Esophagus squamous epithelium (tissue), 5 donors: ENCODE data around the gene TIMP2. TPM values are rescaled to one million over a fixed set of nuclear protein-coding genes. Genes with fewer than 3 reads are reported as not detected.

Experiments
- DNase-seq: peaks from one replicate; lab custom pipeline; 2025; lab: John Stamatoyannopoulos, UW
- H3K27ac ChIP-seq, 4 donors: fragments of 200-600 bp; sonication (generic); one replicate each; pipeline ENCODE4 v1.5.1; 2016 to 2019; ENCODE audit warnings: mild to moderate bottlenecking in 1 of 4
- H3K27me3 ChIP-seq, 4 donors: fragments of 200-600 bp; sonication (generic); 1 replicate in 3 of 4; 2 replicates in 1 of 4; pipeline versions ENCODE4 v1.5.1 to v1.6.0; 2017 to 2021; ENCODE audit warnings: antibody characterized with exemption in 1 of 4
- H3K36me3 ChIP-seq, 3 donors: fragments of 200-600 bp; sonication (generic); one replicate each; pipeline ENCODE4 v1.5.1; 2016 to 2019
- H3K4me1 ChIP-seq, 3 donors: fragments of 200-600 bp; sonication (generic); one replicate each; pipeline ENCODE4 v1.5.1; 2017 to 2019
- H3K4me3 ChIP-seq, 4 donors: fragments of 200-600 bp; sonication (generic); 1 replicate in 3 of 4; 2 replicates in 1 of 4; pipeline ENCODE4 v1.5.1; 2016 to 2019; ENCODE audit warnings: mild to moderate bottlenecking in 2 of 4, moderate library complexity in 1 of 4
- H3K9me3 ChIP-seq, 3 donors: fragments of 200-600 bp; sonication (generic); one replicate each; pipeline ENCODE4 v1.5.1; 2016 to 2019
- CTCF ChIP-seq, 6 experiments: fragments of 450-650 bp in 4 of 6; fragments of 200-600 bp in 2 of 6; sonication (generic) in 2 of 6; IDR thresholded peaks; one replicate each; pipeline ENCODE4 v1.5.1; 2016 to 2019; ENCODE audit warnings: antibody characterized with exemption in 6 of 6, mild to moderate bottlenecking in 4 of 6, moderate library complexity in 4 of 6
- POLR2A ChIP-seq, 4 donors: fragments of 450-650 bp; IDR thresholded peaks; one replicate each; pipeline ENCODE4 v1.6.1; 2017; ENCODE audit warnings: antibody characterized with exemption in 4 of 4, mild to moderate bottlenecking in 4 of 4, moderate library complexity in 3 of 4
- WGBS, 2 donors: methylation state at CpG; one replicate each; pipeline ENCODE4 v1.1.5; 2018; 5-methylcytosine and 5-hydroxymethylcytosine counted together
- intact Hi-C: fragments of 100-400 bp; cut with DNase I; formaldehyde crosslinking; loops from one replicate; pipeline ENCODE4 v1.15.0; 2022
- total RNA-seq, 4 donors: library from RNA; depleted of rRNA; stranded (reverse); fragments of >200 nt; gene quantifications; one replicate each; pipeline ENCODE4 v1.1.0, GENCODE V29; 2016
- donor health status: DM: yes; HTN: yes; CAD: no.

Gene TIMP2
- total RNA-seq: 100 to 1,000 TPM in 1 of 4 donors, 10 to 100 TPM in 2, 1 to 10 TPM in 1; 6.1 to 154 (median 28.2) TPM

GRCh38 chr17:78925234-78925633 lies at the start of gene TIMP2:
TIMP2 (minus strand) TSS chr17:78925387; CDS start chr17:78925088, 299 bp downstream.
- WGBS, 2 donors: no CpG with 5 or more reads among the region's 52 CpGs
- H3K9me3 ChIP-seq: no peaks in the 10 kb centered on the region
- no peak for DNase-seq
- peak within 1 kb of the TSS; percentile 85 to 97 (median 94) for H3K27ac ChIP-seq
- TF ChIP-seq CTCF (IDR thresholded peaks at IDR 0.05) (peak in 1 of 6 experiments; percentile 17), POLR2A (IDR thresholded peaks at IDR 0.05) (peak in 2 of 4 donors; percentile 46 to 48)
- H3K27me3 ChIP-seq: peaks cover 0 to 55% (median 0%) of the 10 kb centered on the region in 4 donors
- intact Hi-C loops: no loop called here
- peak within 1 kb of the TSS; percentile 46 to 78 (median 68) for H3K4me3 ChIP-seq
- peaks cover 35 to 76% (median 36%) of the 10 kb centered on the region in 3 donors for H3K4me1 ChIP-seq
- no peaks in the 10 kb centered on the region for H3K36me3 ChIP-seq

- peak overlapping the region; percentile 83 to 92 (median 91) for H3K27ac ChIP-seq
- H3K27me3 ChIP-seq: no peaks in the 10 kb centered on the region
- H3K36me3 ChIP-seq: peaks cover 0 to 27% (median 0%) of the 10 kb centered on the region in 3 donors
- intact Hi-C loops: loop anchor here (5.0 kb wide), 1 partner anchor 107 kb away; no protein-coding TSS in a partner anchor
- TF ChIP-seq POLR2A (IDR thresholded peaks at IDR 0.05): no peak
- no peak for TF ChIP-seq CTCF (IDR thresholded peaks at IDR 0.05)
- H3K4me1 ChIP-seq: peaks cover 46 to 86% (median 59%) of the 10 kb centered on the region in 3 donors
- 75 to 78% methylated on average over 7 to 15 of the region's 23 CpGs for WGBS, 2 donors
- H3K9me3 ChIP-seq: no peaks in the 10 kb centered on the region
- DNase-seq: no peak
- no peak overlapping the region for H3K4me3 ChIP-seq
These were observed 48.8 kb upstream of the TIMP2 start for GRCh38 chr17:78973792-78974520.

DNA sequence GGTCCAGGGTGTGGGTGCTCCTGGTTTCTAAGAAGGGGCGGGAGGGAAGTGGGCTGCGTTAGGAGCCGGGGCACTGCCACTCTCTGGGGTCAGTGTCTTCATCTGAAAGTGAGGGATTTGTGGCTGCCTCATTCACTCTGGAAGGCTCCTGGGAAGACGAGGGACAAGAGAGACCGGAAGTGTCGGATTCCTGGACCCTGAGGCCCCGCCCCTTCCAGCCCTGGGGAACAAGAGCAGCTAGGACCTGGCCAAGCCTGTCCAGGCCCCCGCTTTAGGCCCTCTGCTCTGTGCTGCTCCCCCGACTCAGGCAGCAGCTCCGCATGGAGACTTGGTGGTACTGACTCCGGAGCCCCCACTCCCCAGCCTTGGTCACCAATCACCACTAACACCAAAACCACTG lies 48.0 kb upstream of the TIMP2 start:
- no peak overlapping the region for H3K4me3 ChIP-seq
- peaks cover 41 to 78% (median 51%) of the 10 kb centered on the region in 3 donors for H3K4me1 ChIP-seq
- TF ChIP-seq POLR2A (IDR thresholded peaks at IDR 0.05) (no peak), CTCF (IDR thresholded peaks at IDR 0.05) (no peak)
- no peak for DNase-seq
- 87% methylated on average over 3 of the region's 11 CpGs; no CpG with 5 or more reads in 1 of the 2 donors for WGBS, 2 donors
- intact Hi-C loops: loop anchor here (5.0 kb wide), 1 partner anchor 106 kb away; no protein-coding TSS in a partner anchor
- H3K27me3 ChIP-seq: no peaks in the 10 kb centered on the region
- H3K9me3 ChIP-seq: no peaks in the 10 kb centered on the region
- peaks cover 0 to 34% (median 0%) of the 10 kb centered on the region in 3 donors for H3K36me3 ChIP-seq
- peak overlapping the region in 2 of 4 donors; percentile 5 to 21 for H3K27ac ChIP-seq

- DNase-seq: no peak
- Histone ChIP-seq H3K36me3 (peaks cover 0 to 40% (median 0%) of the 10 kb centered on the region in 3 donors), H3K9me3 (no peaks in the 10 kb centered on the region), H3K27me3 (no peaks in the 10 kb centered on the region), H3K27ac (no peak overlapping the region), H3K4me3 (no peak overlapping the region), H3K4me1 (peaks cover 38 to 72% (median 45%) of the 10 kb centered on the region in 3 donors)
- no peak for TF ChIP-seq POLR2A (IDR thresholded peaks at IDR 0.05)
- TF ChIP-seq CTCF (IDR thresholded peaks at IDR 0.05): no peak
- 83 to 91% methylated on average over 6 to 11 of the region's 15 CpGs for WGBS, 2 donors
- intact Hi-C loops: loop anchor here (5.0 kb wide), 1 partner anchor 105 kb away; no protein-coding TSS in a partner anchor
These were observed 47.4 kb upstream of the TIMP2 start for GRCh38 chr17:78972507-78973105.
